HepG2 (cell line): ENCODE data around the gene KIF9. TPM values are rescaled to one million over a fixed set of nuclear protein-coding genes. Genes with fewer than 3 reads are reported as not detected.

Experiments used
- ATAC-seq: fragments of 200-7000 bp; cut with Tn5 transposase; 3 replicates; pipeline ENCODE4 v1.9.1; 2020; ENCODE audit warnings: mild to moderate bottlenecking, moderate library complexity
- BruUV-seq: library from RNA; stranded (reverse); fragments of 400-500 nt; replicated peaks from 2 replicates; lab custom pipeline; 2021; lab: Mats Ljungman, UMichigan
- CTCF ChIA-PET: fragments of 300-600 bp; formaldehyde crosslinking; extraction: SDS; loops from one replicate; lab custom pipeline; 2021; ENCODE audit warnings: low total read pairs, inconsistent platforms, low intra/inter-chr PET ratio; lab: Yijun Ruan, JAX
- POLR2A ChIA-PET: fragments of 350-600 bp; sonication (Branson Sonifier 250); formaldehyde crosslinking; loops from one replicate; lab custom pipeline; 2020; ENCODE audit warnings: antibody characterized with exemption, inconsistent platforms; lab: Yijun Ruan, JAX
- DNase-seq: peaks from one replicate; pipeline ENCODE4 v3.0.0-alpha.2; 2015; ENCODE audit warnings: low spot score
- FAIRE-seq: peaks from 3 replicates; lab custom pipeline; 2011; peaks lifted over from hg19 to GRCh38; lab: Jason Lieb, UNC
- H2AFZ ChIP-seq: one replicate; pipeline ENCODE4 v1.6.1; 2011; ENCODE audit warnings: low read length, inconsistent platforms
- H3K27ac ChIP-seq: fragments of 300-600 bp; 3 replicates; pipeline ENCODE4 v1.8.0; 2011; ENCODE audit warnings: mixed run types, mild to moderate bottlenecking, mixed read lengths, low read length, inconsistent platforms; ENCODE audit not compliant: insufficient read depth; ENCODE audit errors: extremely low read length
- H3K27me3 ChIP-seq, 2 experiments: fragments of 200-600 bp in 1 of 2; 2 replicates in 1 of 2; 3 replicates in 1 of 2; pipeline versions ENCODE4 v1.6.0 to v1.8.0; 2011; ENCODE audit warnings: low read length in 2 of 2, mild to moderate bottlenecking in 2 of 2, moderate library complexity in 2 of 2, inconsistent platforms in 1 of 2; ENCODE audit not compliant: insufficient read depth in 2 of 2, control insufficient read depth in 1 of 2
- H3K36me3 ChIP-seq, 2 experiments: fragments of 200-600 bp in 1 of 2; replicated peaks in 1 of 2; 2 replicates in 1 of 2; 3 replicates in 1 of 2; pipeline versions ENCODE4 v1.5.1 to v1.8.0; 2011; ENCODE audit warnings: low read length in 2 of 2, inconsistent platforms in 1 of 2; ENCODE audit not compliant: insufficient read depth in 2 of 2, control insufficient read depth in 1 of 2
- H3K4me1 ChIP-seq: 2 replicates; pipeline ENCODE4 v1.5.1; 2012; ENCODE audit warnings: low read length, inconsistent platforms; ENCODE audit not compliant: insufficient read depth
- H3K4me2 ChIP-seq: 2 replicates; pipeline ENCODE4 v1.6.0; 2011; ENCODE audit warnings: low read depth, low read length, inconsistent platforms
- H3K4me3 ChIP-seq, 3 experiments: fragments of 200-600 bp in 1 of 3; sonication (generic), shearing (Covaris generic) in 1 of 3; replicated peaks in 1 of 3; 2 replicates each; pipeline ENCODE4 v1.5.1; 2011 to 2016; ENCODE audit warnings: low read length in 3 of 3, inconsistent platforms in 2 of 3, low read depth in 2 of 3, mild to moderate bottlenecking in 2 of 3, control low read depth in 1 of 3, mixed read lengths in 1 of 3; ENCODE audit not compliant: insufficient read depth in 1 of 3
- H3K79me2 ChIP-seq: one replicate; pipeline ENCODE4 v1.6.1; 2011; ENCODE audit warnings: low read length, inconsistent platforms; ENCODE audit not compliant: insufficient read depth
- H3K9ac ChIP-seq: 2 replicates; pipeline ENCODE4 v1.6.0; 2011; ENCODE audit warnings: mild to moderate bottlenecking, low read depth, low read length, inconsistent platforms; ENCODE audit not compliant: insufficient read depth
- H3K9me3 ChIP-seq: 2 replicates; pipeline ENCODE4 v1.5.1; 2012; ENCODE audit warnings: mild to moderate bottlenecking, low read length
- H4K20me1 ChIP-seq: 2 replicates; pipeline ENCODE4 v1.6.0; 2011; ENCODE audit warnings: inconsistent platforms, mild to moderate bottlenecking, low read length, moderate library complexity; ENCODE audit not compliant: insufficient read depth
- BCLAF1 ChIP-seq: fragments of 450-650 bp; IDR thresholded peaks from 2 replicates; pipeline ENCODE4 v1.6.1; 2017; ENCODE audit warnings: mild to moderate bottlenecking
- ELF4 ChIP-seq: sonication (generic); formaldehyde crosslinking; IDR thresholded peaks from 2 replicates; pipeline ENCODE4 v1.5.0; 2020; ENCODE audit warnings: missing genetic modification reagents, mild to moderate bottlenecking, moderate library complexity, borderline replicate concordance
- FOXK2 ChIP-seq: fragments of 450-650 bp; IDR thresholded peaks from 2 replicates; pipeline ENCODE4 v1.6.1; 2016
- GTF2F1 ChIP-seq: fragments of 150-350 bp; IDR thresholded peaks from 2 replicates; pipeline ENCODE4 v1.6.1; 2014; ENCODE audit warnings: low read length
- KLF6 ChIP-seq: IDR thresholded peaks from 2 replicates; pipeline ENCODE4 v1.8.0; 2016; ENCODE audit warnings: missing biosample characterization, missing genetic modification reagents
- LBX2 ChIP-seq: sonication (generic); formaldehyde crosslinking; IDR thresholded peaks from 2 replicates; pipeline ENCODE4 v1.5.0; 2020; ENCODE audit warnings: missing genetic modification reagents, mild to moderate bottlenecking, borderline replicate concordance
- RARG ChIP-seq: sonication (generic); formaldehyde crosslinking; IDR thresholded peaks from 2 replicates; pipeline ENCODE4 v1.4.0; 2020; ENCODE audit warnings: low read depth, mild to moderate bottlenecking, missing genetic modification reagents
- ZNF326 ChIP-seq: sonication (generic); formaldehyde crosslinking; IDR thresholded peaks from 2 replicates; pipeline ENCODE4 v1.4.0; 2020; ENCODE audit warnings: missing genetic modification reagents, borderline replicate concordance
- ZNF331 ChIP-seq: sonication (generic); formaldehyde crosslinking; IDR thresholded peaks from 2 replicates; pipeline ENCODE4 v1.4.0; 2020; ENCODE audit warnings: missing genetic modification reagents
- ZNF354B ChIP-seq: sonication (generic); formaldehyde crosslinking; IDR thresholded peaks from 2 replicates; pipeline ENCODE4 v1.8.0; 2022; ENCODE audit warnings: mild to moderate bottlenecking, missing genetic modification reagents
- ZNF383 ChIP-seq: sonication (generic); formaldehyde crosslinking; IDR thresholded peaks from 2 replicates; pipeline ENCODE4 v1.4.0; 2020; ENCODE audit warnings: missing genetic modification reagents, mild to moderate bottlenecking, borderline replicate concordance
- ZNF431 ChIP-seq: sonication (generic); formaldehyde crosslinking; IDR thresholded peaks from 2 replicates; pipeline ENCODE4 v1.9.0; 2022; ENCODE audit warnings: missing genetic modification reagents, low read depth, mild to moderate bottlenecking, borderline replicate concordance
- ZNF724P ChIP-seq: sonication (generic); formaldehyde crosslinking; IDR thresholded peaks from 2 replicates; pipeline ENCODE4 v1.8.0; 2022; ENCODE audit warnings: missing genetic modification reagents, borderline replicate concordance
- WGBS: methylation state at CpG from one replicate; pipeline ENCODE4 v1.1.6; 2017; ENCODE audit warnings: low lambda C conversion rate; 5-methylcytosine and 5-hydroxymethylcytosine counted together
- in situ Hi-C: cut with HindIII; loops from 2 replicates; pipeline ENCODE4 v1.10.0; 2017; ENCODE audit warnings: low pct_unique_long_range_greater_than_20kb; ENCODE audit not compliant: extremely low pct_ligation_motif_present
- intact Hi-C: fragments of 100-400 bp; cut with micrococcal nuclease; formaldehyde crosslinking; loops from one replicate; pipeline ENCODE4 v1.10.0; 2022; ENCODE audit not compliant: unreplicated experiment
- polyA plus RNA-seq, 8 experiments: library from polyadenylated mRNA; depleted of rRNA in 3 of 8; stranded (reverse) in 7 of 8; unstranded in 1 of 8; fragments of >200 nt; fragmentation: Illumina TruSeq in 4 of 8; extraction: Trizol in 4 of 8; gene quantifications; 2 replicates each; pipeline versions ENCODE4 v1.2.1 to v1.2.3, GENCODE V29; 2011 to 2016; ENCODE audit warnings: low read depth in 4 of 8, missing spikeins in 1 of 8, mixed read lengths in 1 of 8; ENCODE audit not compliant: insufficient read depth in 1 of 8
- total RNA-seq, 5 experiments: library from RNA; depleted of rRNA; stranded (reverse); fragments of >200 nt; fragmentation: Illumina TruSeq; extraction: Trizol; gene quantifications; 2 replicates each; pipeline ENCODE4 v1.2.3, GENCODE V29; 2016; ENCODE audit warnings: low read depth in 1 of 5
- TF ChIP-seq, protein P1 (sequence below): sonication (generic); formaldehyde crosslinking; IDR thresholded peaks from 2 replicates; pipeline ENCODE4 v1.4.0; 2020; ENCODE audit warnings: missing genetic modification reagents; ENCODE audit errors: not compliant biosample characterization

Gene KIF9
- total and polyA plus RNA-seq, 2 of the 13 experiments (the other 11 are each of a cell fraction or from before 2014, with no cell fraction given): 5.1 to 16.9 TPM

- no peak overlapping the region for H3K27ac ChIP-seq
- H3K36me3 ChIP-seq: peaks cover 23 to 64% of the 10 kb centered on the region in 2 experiments
- ChIA-PET POLR2A (interaction anchor here (1.0 to 1.2 kb wide), 2 partner anchors 41 to 159 kb away, joined by 3 read pairs; partner anchors contain the start of genes KIF9 and KLHL18), CTCF (interaction anchor here (0.8 to 1.6 kb wide), 3 partner anchors 42 to 618 kb away, joined by 3 to 14 read pairs (median 12); partner anchors contain the start of genes KIF9 and KLHL18)
- intact Hi-C loops (loop anchor here (1.0 to 2.0 kb wide), 3 partner anchors 23 to 73 kb away; no protein-coding TSS in a partner anchor), in situ Hi-C loops (loop anchor here (5.0 kb wide), 2 partner anchors 41 to 71 kb away; partner anchors contain the start of genes KIF9 and KLHL18)
- H3K4me1 ChIP-seq: no peaks in the 10 kb centered on the region
- no peaks in the 10 kb centered on the region for H4K20me1 ChIP-seq
- no peaks in the 10 kb centered on the region for H3K27me3 ChIP-seq
- H3K9me3 ChIP-seq: no peaks in the 10 kb centered on the region
- H3K4me3 ChIP-seq: no peak overlapping the region
- H3K79me2 ChIP-seq: no peaks in the 10 kb centered on the region
- FAIRE-seq (no peak), ATAC-seq (peak; percentile 35; the same call in 2 of the 3 replicates), DNase-seq (no peak)
- H3K9ac ChIP-seq: no peak overlapping the region
- H2AFZ ChIP-seq: no peak overlapping the region
- no peak for TF ChIP-seq LBX2 (CRISPR knock-in tag)
- no peak for TF ChIP-seq ZNF354B (CRISPR knock-in tag)
- no peak for TF ChIP-seq FOXK2
- no peak for TF ChIP-seq ZNF724P (CRISPR knock-in tag)
- no peak for TF ChIP-seq ZNF331 (CRISPR knock-in tag)
- no peak for TF ChIP-seq RARG (CRISPR knock-in tag)
- no peak for TF ChIP-seq BCLAF1
- no peak for TF ChIP-seq ZNF383 (CRISPR knock-in tag)
- no peak for TF ChIP-seq KLF6
- TF ChIP-seq ZNF326 (CRISPR knock-in tag): no peak
- TF ChIP-seq ZNF431 (CRISPR knock-in tag): no peak
- TF ChIP-seq, protein P1, sequence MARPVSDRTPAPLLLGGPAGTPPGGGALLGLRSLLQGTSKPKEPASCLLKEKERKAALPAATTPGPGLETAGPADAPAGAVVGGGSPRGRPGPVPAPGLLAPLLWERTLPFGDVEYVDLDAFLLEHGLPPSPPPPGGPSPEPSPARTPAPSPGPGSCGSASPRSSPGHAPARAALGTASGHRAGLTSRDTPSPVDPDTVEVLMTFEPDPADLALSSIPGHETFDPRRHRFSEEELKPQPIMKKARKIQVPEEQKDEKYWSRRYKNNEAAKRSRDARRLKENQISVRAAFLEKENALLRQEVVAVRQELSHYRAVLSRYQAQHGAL (CRISPR knock-in tag): no peak
- TF ChIP-seq GTF2F1: no peak
- TF ChIP-seq ELF4 (CRISPR knock-in tag): no peak
- WGBS: 91% methylated on average over 8 of the region's 8 CpGs
- no peak overlapping the region for H3K4me2 ChIP-seq
- BruUV-seq: no TSS peak
These were observed 41.1 kb upstream of the KIF9 start for GRCh38 chr3:47323431-47324277.
